IPS-18a (cell line): ENCODE results near the gene PAQR6.
A peak's percentile ranks its signal among the peaks of the same experiment; 100 is the strongest.

ENCODE experiments used
- H3K27ac ChIP-seq: one replicate; pipeline ENCODE4 v1.5.1; 2013; ENCODE audit warnings: low read length
- H3K27me3 ChIP-seq: one replicate; pipeline ENCODE4 v1.6.1; 2013; ENCODE audit warnings: mild to moderate bottlenecking, low read length; ENCODE audit not compliant: control insufficient read depth, insufficient read depth
- H3K36me3 ChIP-seq: one replicate; pipeline ENCODE4 v1.6.1; 2013; ENCODE audit warnings: low read depth, low read length; ENCODE audit not compliant: control insufficient read depth
- H3K4me1 ChIP-seq: one replicate; pipeline ENCODE4 v1.6.1; 2013; ENCODE audit warnings: low read depth, low read length; ENCODE audit not compliant: control insufficient read depth
- H3K4me3 ChIP-seq: one replicate; pipeline ENCODE4 v1.5.1; 2013; ENCODE audit warnings: low read length
- H3K9ac ChIP-seq: one replicate; pipeline ENCODE4 v1.6.1; 2013; ENCODE audit warnings: mild to moderate bottlenecking, low read length, moderate library complexity
- H3K9me3 ChIP-seq: one replicate; pipeline ENCODE4 v1.6.1; 2013; ENCODE audit warnings: low read depth, low read length; ENCODE audit not compliant: control insufficient read depth

The PAQR6 gene

GRCh38 chr1:156247460-156248322 is at the start of gene PAQR6:
TSS of gene PAQR6 (minus strand) at chr1:156248056. CDS start at chr1:156246731, 1,325 bp downstream.
- Histone ChIP-seq H3K4me1 (peaks cover 3% of the 10 kb centered on the region), H3K36me3 (peaks cover 37% of the 10 kb centered on the region), H3K4me3 (no peak within 1 kb of the TSS), H3K9me3 (no peaks in the 10 kb centered on the region), H3K27me3 (no peaks in the 10 kb centered on the region), H3K9ac (no peak within 1 kb of the TSS), H3K27ac (no peak within 1 kb of the TSS)

GRCh38 chr1:156295391-156295947 is 47.6 kb upstream of the PAQR6 start, which contains the start of gene GLMP:
TSS of gene GLMP (minus strand) at chr1:156295679. CDS start at chr1:156295645, 34 bp downstream.
- Histone ChIP-seq H3K4me1 (no peaks in the 10 kb centered on the region), H3K27ac (peak within 1 kb of the TSS; percentile 15), H3K36me3 (no peaks in the 10 kb centered on the region), H3K27me3 (no peaks in the 10 kb centered on the region), H3K9ac (peak within 1 kb of the TSS; percentile 46), H3K9me3 (no peaks in the 10 kb centered on the region), H3K4me3 (peak within 1 kb of the TSS; percentile 65)

GRCh38 chr1:156293895-156294294 is 46.0 kb upstream of the PAQR6 start:
- H3K9ac ChIP-seq = no peak overlapping the region
- no peak overlapping the region for H3K4me3 ChIP-seq
- H3K36me3 ChIP-seq = no peaks in the 10 kb centered on the region
- H3K9me3 ChIP-seq = no peaks in the 10 kb centered on the region
- H3K27ac ChIP-seq = no peak overlapping the region
- no peaks in the 10 kb centered on the region for H3K27me3 ChIP-seq
- no peaks in the 10 kb centered on the region for H3K4me1 ChIP-seq

GRCh38 chr1:156293098-156293434 is 45.2 kb upstream of the PAQR6 start:
- Histone ChIP-seq H3K4me3 (no peak overlapping the region), H3K27ac (no peak overlapping the region), H3K9ac (no peak overlapping the region), H3K27me3 (no peaks in the 10 kb centered on the region), H3K4me1 (no peaks in the 10 kb centered on the region), H3K9me3 (no peaks in the 10 kb centered on the region), H3K36me3 (no peaks in the 10 kb centered on the region)

- H3K36me3 ChIP-seq = no peaks in the 10 kb centered on the region
- H3K4me3 ChIP-seq = peak overlapping the region; percentile 68
- H3K27ac ChIP-seq = no peak overlapping the region
- no peaks in the 10 kb centered on the region for H3K4me1 ChIP-seq
- H3K27me3 ChIP-seq = no peaks in the 10 kb centered on the region
- no peaks in the 10 kb centered on the region for H3K9me3 ChIP-seq
- H3K9ac ChIP-seq = peak overlapping the region; percentile 43
Observed at GRCh38 chr1:156291226-156292061, 43.6 kb upstream of the PAQR6 start.

GRCh38 chr1:156289857-156290256 is 42.0 kb upstream of the PAQR6 start:
- Histone ChIP-seq H3K4me3 (no peak overlapping the region), H3K36me3 (no peaks in the 10 kb centered on the region), H3K27me3 (no peaks in the 10 kb centered on the region), H3K27ac (no peak overlapping the region), H3K4me1 (no peaks in the 10 kb centered on the region), H3K9ac (no peak overlapping the region), H3K9me3 (no peaks in the 10 kb centered on the region)

GRCh38 chr1:156286061-156286460 is 38.2 kb upstream of the PAQR6 start:
- no peak overlapping the region for H3K9ac ChIP-seq

GRCh38 chr1:156285437-156285836 is 37.6 kb upstream of the PAQR6 start:
- Histone ChIP-seq H3K4me3 (no peak overlapping the region), H3K9ac (no peak overlapping the region), H3K27me3 (no peaks in the 10 kb centered on the region), H3K9me3 (no peaks in the 10 kb centered on the region), H3K36me3 (no peaks in the 10 kb centered on the region), H3K27ac (no peak overlapping the region), H3K4me1 (peaks cover 16% of the 10 kb centered on the region)

More at GRCh38 chr1:156286061-156286460, 38.2 kb upstream of the PAQR6 start:
- no peaks in the 10 kb centered on the region for H3K27me3 ChIP-seq
- H3K9me3 ChIP-seq = no peaks in the 10 kb centered on the region
- H3K27ac ChIP-seq = no peak overlapping the region
- no peak overlapping the region for H3K4me3 ChIP-seq
- H3K4me1 ChIP-seq = peaks cover 15% of the 10 kb centered on the region
- H3K36me3 ChIP-seq = no peaks in the 10 kb centered on the region

- peaks cover 16% of the 10 kb centered on the region for H3K4me1 ChIP-seq
- no peaks in the 10 kb centered on the region for H3K27me3 ChIP-seq
- no peaks in the 10 kb centered on the region for H3K9me3 ChIP-seq
- H3K27ac ChIP-seq = no peak overlapping the region
- H3K4me3 ChIP-seq = no peak overlapping the region
- no peak overlapping the region for H3K9ac ChIP-seq
- no peaks in the 10 kb centered on the region for H3K36me3 ChIP-seq
Observed at GRCh38 chr1:156284757-156285156, 36.9 kb upstream of the PAQR6 start.

GRCh38 chr1:156284112-156284511 is 36.3 kb upstream of the PAQR6 start, which contains the start of gene TMEM79:
TSS of gene TMEM79 (plus strand) at chr1:156284325. CDS start at chr1:156285227, 902 bp downstream.
- Histone ChIP-seq H3K4me1 (peaks cover 16% of the 10 kb centered on the region), H3K4me3 (peak within 1 kb of the TSS; percentile 94), H3K27me3 (no peaks in the 10 kb centered on the region), H3K36me3 (no peaks in the 10 kb centered on the region), H3K9ac (peak within 1 kb of the TSS; percentile 87), H3K9me3 (no peaks in the 10 kb centered on the region), H3K27ac (peak within 1 kb of the TSS; percentile 19)

GRCh38 chr1:156283521-156283920 is 35.7 kb upstream of the PAQR6 start:
- Histone ChIP-seq H3K9ac (peak overlapping the region; percentile 87), H3K27me3 (no peaks in the 10 kb centered on the region), H3K4me3 (peak overlapping the region; percentile 94), H3K4me1 (peaks cover 16% of the 10 kb centered on the region), H3K9me3 (no peaks in the 10 kb centered on the region), H3K27ac (peak overlapping the region; percentile 19), H3K36me3 (peaks cover 5% of the 10 kb centered on the region)
